NCI-H748 treated with DMSO at 0.1 percent for 48 hours (cell line): Measurements from ENCODE around the gene SERPINB5.
A peak's percentile ranks its signal among the peaks of the same experiment; 100 is the strongest.
"Not testable (repeated sequence)": the region's sequence is repeated elsewhere in the genome, so short reads cannot be mapped to it uniquely, and the experiment has no call there.

Source experiments
- DNase-seq: peaks from one replicate; lab custom pipeline; 2025; lab: John Stamatoyannopoulos, UW

The SERPINB5 gene

DNA sequence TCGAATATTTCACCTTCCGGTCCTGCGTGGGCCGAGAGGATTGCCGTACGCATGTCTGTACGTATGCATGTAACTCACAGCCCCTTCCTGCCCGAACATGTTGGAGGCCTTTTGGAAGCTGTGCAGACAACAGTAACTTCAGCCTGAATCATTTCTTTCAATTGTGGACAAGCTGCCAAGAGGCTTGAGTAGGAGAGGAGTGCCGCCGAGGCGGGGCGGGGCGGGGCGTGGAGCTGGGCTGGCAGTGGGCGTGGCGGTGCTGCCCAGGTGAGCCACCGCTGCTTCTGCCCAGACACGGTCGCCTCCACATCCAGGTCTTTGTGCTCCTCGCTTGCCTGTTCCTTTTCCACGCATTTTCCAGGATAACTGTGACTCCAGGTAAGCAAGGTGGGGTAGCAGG lies at the start of gene SERPINB5:
SERPINB5 (plus strand) TSS at position 291 of the 400 bp plus-strand sequence. CDS start 7,471 bp downstream, outside the sequence.
- peak; percentile 78 for DNase-seq

GRCh38 chr18:63427558-63427957 lies 49.2 kb upstream of the SERPINB5 start:
- no peak for DNase-seq

DNA sequence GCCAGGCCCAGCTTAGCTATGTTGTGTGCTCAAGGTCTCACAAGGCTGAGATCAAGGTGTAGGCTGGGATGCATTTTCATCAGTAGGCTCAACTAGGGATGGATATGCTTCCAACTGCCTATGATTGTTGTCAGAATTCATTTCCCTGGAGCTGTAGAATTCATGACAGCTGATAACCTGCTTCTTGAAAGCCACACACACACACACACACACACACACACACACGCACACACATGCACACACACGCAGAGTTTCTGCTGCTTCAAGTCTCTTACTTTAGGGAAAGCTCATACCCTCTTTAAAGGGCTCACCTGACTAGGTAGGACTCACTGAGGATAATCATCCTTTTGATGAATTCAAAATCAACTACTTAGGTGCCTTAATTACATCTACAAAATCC lies 46.2 kb upstream of the SERPINB5 start:
- DNase-seq: no peak

GRCh38 chr18:63431180-63431579 lies 45.6 kb upstream of the SERPINB5 start:
- no peak for DNase-seq

GRCh38 chr18:63433334-63433866 lies 43.4 kb upstream of the SERPINB5 start:
- no peak for DNase-seq

DNA sequence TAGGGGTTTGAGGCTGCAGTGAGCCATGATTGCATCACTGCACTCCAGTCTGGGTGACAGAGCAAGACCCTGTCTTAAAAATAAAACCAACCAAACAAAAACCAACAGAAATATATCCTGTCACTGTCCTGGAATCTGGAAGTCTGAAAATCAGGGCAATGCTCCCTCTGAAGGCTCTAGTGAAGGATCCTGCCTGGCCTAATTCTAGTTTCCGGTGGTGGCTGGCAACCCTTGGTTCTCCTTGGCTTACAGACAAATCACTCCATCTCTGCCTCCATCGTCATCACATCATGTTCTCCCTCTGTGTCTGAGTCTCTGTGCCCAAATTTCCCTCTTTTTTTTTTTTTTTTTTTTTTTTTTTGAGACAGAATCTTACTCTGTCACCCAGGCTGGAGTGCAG lies 38.6 kb upstream of the SERPINB5 start:
- no peak for DNase-seq

DNA sequence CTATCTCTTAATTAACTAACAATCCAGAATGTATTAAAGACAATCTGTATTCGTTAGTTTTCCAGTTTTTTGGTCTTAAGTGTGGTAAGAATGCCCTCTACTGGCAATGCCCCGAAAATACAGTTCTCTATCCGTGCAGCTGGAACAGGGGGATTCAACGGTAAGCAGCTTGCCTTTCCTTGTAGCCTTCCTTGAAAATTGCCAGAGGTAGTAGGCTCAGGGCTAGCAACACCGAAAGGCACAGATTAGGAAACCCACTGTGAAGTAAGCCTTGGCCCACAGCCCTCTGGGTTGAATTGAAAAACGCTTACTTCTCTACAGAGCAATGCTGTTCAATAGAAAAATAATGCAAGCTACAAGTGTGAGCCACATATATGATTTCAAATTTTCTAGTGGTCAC lies 37.4 kb upstream of the SERPINB5 start:
- DNase-seq: peak; percentile 46

- DNase-seq: no peak
These were observed 36.5 kb upstream of the SERPINB5 start for GRCh38 chr18:63440219-63440618.

DNA sequence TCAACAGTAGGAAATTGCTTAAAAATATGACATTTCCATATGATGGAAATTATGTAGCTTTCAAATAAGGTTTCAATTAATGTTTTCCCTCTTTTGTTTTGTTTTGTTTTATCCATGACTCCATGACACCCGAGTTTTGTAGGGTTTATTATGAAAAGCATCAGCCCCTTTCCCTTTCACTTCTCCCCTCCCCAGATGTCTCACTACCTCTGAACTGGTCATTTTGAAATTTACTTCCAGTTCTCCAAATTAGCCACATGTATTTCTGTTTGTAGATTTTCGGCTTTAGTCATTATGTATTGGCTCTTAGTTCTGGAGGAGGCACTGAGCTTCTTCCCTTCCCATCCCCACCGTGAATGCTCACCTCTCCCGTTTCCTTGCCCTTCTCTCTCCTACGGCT lies 35.9 kb upstream of the SERPINB5 start:
- DNase-seq: no peak

- DNase-seq: no peak
These were observed 32.9 kb upstream of the SERPINB5 start for GRCh38 chr18:63443829-63444228.

GRCh38 chr18:63444580-63444979 lies 32.2 kb upstream of the SERPINB5 start:
- DNase-seq: no peak

DNA sequence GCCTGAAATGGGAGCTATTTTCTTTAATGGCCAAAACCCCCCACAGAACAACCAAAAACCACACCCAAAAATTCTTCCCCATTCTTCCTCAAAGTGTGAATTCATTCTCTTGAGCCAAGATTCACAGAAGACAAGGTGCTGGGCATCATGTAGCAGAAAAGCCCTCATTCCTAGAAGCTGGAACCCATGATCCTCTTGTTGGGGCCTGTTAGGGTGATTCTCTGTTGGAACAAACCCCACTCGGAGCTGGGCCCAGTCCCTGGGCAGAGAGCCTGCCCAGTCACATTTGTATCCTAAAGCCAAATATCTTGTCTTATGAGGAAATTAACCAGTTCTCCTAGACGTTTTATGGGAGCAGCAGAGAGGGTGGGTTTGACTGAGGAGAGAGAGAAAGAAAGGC lies 31.7 kb upstream of the SERPINB5 start:
- DNase-seq: no peak

DNA sequence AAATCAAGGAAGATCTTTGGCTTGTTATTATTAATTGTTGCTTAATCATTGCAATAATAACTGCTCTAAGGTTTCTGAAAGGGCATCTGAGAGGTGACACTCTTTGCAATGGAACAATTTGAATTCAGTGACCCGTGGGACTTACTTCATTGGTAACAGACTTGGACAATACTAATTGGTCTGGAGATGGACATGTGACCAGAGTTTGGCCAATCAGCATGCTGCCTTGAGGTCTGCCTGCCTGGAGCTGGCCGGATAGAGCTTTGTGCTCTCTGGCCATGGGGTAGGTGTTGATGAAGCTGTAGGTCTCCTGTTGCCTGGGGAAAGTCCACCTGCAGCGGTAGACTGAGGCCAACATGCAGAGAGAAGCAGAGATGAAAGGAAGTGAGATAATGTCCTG lies 30.5 kb upstream of the SERPINB5 start:
- DNase-seq: no peak

- no peak for DNase-seq
These were observed 29.7 kb upstream of the SERPINB5 start for GRCh38 chr18:63447066-63447465.

DNA sequence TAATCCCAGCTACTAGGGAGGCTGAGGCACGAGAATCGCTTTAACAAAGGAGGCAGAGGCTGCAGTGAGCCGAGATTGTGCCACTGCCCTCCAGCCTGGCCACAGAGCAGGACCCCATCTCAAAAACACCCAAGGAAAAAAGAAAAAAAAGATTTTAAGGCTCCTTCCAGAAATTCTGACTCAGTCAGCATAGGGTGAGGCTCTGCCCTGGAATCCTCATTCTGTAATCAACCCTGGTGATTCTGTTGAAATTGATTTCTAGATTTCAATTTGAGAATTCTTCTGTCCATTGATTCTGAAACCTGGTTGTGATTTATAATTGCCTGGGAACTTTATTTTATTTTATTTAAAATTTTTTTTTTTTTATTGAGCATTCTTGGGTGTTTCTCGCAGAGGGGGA lies 27.3 kb upstream of the SERPINB5 start:
- no peak for DNase-seq

DNA sequence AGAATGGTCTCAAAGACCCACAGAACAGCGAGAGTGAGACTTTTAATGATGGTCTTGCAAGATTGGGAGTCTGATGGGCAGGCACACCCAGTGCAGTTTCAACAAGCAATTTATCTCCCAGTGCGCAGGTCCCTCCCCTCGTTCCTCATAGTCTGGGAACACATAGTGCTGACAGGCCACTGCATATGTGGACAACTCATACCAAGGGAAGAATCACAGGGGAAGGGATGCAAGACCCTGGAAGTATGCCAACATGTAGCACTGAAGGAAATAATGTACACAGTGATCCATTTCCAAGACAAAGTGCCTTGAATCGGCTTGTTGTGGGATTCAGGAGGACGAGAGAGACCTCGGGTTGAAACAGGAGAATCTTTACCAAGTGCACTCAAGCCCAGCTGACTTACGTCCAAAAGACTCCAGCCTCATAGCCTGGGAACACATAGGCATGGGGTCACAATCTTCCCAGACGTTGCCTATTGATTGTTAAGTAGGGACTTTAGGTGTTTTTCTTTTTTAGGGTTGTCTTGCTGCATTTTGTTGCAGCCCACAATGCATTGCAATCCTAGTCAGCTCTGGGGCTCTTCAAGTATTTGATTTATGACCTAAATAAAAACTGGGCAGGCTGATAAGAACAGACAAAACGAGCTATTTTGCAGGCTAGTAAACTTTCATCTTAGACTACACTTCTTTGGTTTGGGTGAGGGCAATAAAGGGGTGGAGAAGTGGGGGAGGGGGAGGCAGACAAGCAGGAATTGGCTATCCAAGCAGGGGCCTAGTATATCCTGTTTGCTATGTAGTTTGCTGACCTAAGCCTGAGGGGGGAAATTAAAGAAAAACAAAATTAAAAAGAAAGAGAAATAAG lies 24.7 kb upstream of the SERPINB5 start:
- DNase-seq: no peak

GRCh38 chr18:63452751-63453150 lies 24.0 kb upstream of the SERPINB5 start:
- not testable (repeated sequence) for DNase-seq

DNA sequence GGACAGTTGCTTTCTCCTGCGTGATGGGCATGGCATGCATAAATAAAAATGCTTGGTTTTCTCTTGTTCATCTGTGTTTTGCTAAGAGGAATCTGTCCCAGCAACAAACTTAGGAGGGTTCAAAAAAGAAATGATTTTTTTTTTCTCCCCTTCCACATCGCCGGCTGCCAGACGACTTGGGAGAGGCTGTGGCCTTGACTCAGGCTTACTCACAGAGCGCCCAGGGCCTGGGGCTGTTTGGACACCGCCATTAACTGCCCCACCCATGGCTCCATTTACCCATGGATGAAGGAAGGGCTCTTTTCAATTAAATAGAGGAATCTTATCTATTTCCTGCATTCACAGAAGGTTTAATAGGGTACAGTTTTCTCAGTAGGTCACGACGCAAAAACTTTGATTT lies 22.3 kb upstream of the SERPINB5 start:
- no peak for DNase-seq

GRCh38 chr18:63457977-63458376 lies 18.8 kb upstream of the SERPINB5 start:
- DNase-seq: no peak

DNA sequence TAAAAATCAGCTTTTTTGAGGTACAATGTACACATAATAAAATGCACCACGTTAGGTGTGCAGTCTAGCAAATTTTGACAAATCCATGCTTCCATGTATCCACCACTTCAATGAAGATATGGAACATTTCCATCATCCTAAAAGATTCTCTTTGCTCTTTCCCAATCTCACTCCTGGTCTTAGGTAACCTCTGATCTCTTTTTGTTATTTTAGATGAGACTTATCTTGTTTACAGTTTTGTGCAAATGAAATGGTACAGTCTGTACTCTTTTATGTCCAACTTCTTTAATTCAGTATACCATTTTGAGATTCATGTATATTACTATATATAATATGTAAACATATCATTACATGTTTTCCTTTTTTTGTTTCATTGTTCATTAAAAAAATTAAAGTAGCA lies 16.3 kb upstream of the SERPINB5 start:
- DNase-seq: no peak

DNA sequence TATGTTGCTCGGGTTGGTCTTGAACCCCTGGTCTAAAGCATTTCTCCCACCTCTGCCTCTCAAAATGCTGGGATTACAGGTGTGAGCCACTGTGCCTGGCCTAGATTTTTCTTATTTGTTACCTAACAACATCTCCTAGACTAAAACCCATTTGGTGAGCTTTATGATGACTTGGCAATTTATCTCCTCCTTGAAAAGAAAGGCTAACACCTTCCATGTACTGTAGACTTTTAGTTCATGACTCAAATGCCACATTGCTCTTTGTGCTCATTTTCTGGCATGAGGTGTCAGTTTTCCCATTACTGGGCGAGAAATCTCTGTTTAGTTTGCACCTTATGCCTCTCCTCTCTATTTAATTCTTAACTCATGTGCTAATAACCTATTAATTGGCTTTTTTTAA lies 12.3 kb upstream of the SERPINB5 start:
- no peak for DNase-seq

DNA sequence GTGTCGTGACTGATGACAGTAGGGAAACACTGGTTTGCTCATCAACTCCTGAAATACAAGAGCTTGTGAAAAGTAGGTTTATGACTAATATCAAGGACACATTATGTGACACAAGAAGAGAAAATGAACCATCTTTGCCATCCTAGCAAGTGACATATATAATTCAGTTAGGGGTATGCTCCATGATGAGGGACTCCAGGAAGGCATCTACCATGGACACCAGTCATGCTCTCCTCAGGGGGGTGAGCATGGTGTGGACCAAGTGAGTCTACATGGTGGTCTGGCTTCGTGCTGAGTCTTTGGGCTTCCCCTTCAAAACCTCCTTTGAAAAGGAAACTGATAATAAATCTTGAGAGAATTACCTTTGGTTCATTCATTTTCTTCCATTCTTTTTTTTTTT lies 11.7 kb upstream of the SERPINB5 start:
- no peak for DNase-seq

DNA sequence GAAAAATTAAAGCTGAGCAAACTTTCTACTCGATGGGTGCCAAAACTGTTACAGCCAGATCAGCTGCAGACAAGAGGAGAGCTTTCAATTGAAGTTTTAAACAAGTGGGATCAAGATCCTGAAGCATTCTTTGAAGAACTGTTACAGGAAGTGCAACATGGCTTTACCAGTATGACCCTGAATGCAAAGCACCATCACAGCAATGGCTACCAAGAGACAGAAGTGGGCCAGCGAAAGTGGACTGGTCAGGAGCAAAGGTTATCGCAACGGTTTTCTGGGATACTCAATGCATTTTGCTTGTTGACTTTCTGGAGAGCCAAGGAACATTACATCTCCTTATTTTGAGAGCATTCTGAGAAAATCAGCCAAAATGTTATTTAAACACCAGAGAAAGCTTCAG lies 9.1 kb upstream of the SERPINB5 start:
- DNase-seq: no peak

DNA sequence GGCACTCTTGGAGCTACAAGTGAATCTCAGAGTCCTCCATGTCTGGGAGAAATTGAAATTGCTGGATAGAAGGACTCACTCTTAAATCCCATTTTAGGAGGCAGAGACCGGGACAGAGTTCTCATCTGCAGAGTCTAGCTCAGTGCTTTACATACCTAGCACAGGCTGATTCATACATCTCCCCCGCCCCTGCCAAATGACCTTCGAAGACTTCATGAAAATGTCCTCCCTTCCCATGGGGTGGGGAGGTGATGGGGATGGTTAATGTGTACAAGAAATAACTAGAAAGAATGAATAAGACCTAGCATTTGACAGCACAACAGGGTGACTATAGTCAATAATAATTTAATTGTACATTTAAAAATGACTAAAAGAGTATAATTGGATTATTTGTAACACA lies 8.2 kb upstream of the SERPINB5 start:
- no peak for DNase-seq
